ENCODE results near the gene S1PR2. TPM values are rescaled to one million over a fixed set of nuclear protein-coding genes. Genes with fewer than 3 reads are reported as not detected.
A peak's percentile ranks its signal among the peaks of the same experiment; 100 is the strongest.

The S1PR2 gene
- total and polyA plus RNA-seq, 7 donors, result 1.2 to 13.0 (median 7.1) TPM

- Histone ChIP-seq H3K36me3 (peaks cover 0 to 21% (median 4%) of the 10 kb centered on the region in 4 donors), H3K27ac (peak overlapping the region; percentile 74 to 88 (median 82)), H3K4me3 (no peak overlapping the region), H3K4me1 (peaks cover 2 to 30% (median 21%) of the 10 kb centered on the region in 4 donors), H3K9me3 (no peaks in the 10 kb centered on the region), H3K27me3 (no peaks in the 10 kb centered on the region)
- TF ChIP-seq POLR2A (IDR thresholded peaks at IDR 0.05), result no peak
- TF ChIP-seq, protein P1, sequence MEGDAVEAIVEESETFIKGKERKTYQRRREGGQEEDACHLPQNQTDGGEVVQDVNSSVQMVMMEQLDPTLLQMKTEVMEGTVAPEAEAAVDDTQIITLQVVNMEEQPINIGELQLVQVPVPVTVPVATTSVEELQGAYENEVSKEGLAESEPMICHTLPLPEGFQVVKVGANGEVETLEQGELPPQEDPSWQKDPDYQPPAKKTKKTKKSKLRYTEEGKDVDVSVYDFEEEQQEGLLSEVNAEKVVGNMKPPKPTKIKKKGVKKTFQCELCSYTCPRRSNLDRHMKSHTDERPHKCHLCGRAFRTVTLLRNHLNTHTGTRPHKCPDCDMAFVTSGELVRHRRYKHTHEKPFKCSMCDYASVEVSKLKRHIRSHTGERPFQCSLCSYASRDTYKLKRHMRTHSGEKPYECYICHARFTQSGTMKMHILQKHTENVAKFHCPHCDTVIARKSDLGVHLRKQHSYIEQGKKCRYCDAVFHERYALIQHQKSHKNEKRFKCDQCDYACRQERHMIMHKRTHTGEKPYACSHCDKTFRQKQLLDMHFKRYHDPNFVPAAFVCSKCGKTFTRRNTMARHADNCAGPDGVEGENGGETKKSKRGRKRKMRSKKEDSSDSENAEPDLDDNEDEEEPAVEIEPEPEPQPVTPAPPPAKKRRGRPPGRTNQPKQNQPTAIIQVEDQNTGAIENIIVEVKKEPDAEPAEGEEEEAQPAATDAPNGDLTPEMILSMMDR (IDR thresholded peaks at IDR 0.05), result no peak
- no peak for TF ChIP-seq POLR2AphosphoS5 (IDR thresholded peaks at IDR 0.05)
- TF ChIP-seq EP300 (IDR thresholded peaks at IDR 0.05), result no peak
- WGBS, 2 donors, result 84 to 87% methylated on average over 6 of the region's 6 CpGs
- no peak for DNase-seq
- intact Hi-C loops (cut with DNase I), result no loop called here
Observed at GRCh38 chr19:10226021-10226375, 5.1 kb downstream of the S1PR2 start.

- peak overlapping the region in 1 of 4 donors; percentile 74 for H3K27ac ChIP-seq
- WGBS, 2 donors, result 96% methylated on average over 23 of the region's 23 CpGs
- intact Hi-C loops (cut with DNase I), result no loop called here
Observed at GRCh38 chr19:10224337-10224736, 6.8 kb downstream of the S1PR2 start.

GRCh38 chr19:10223488-10224213, 7.5 kb downstream of the S1PR2 start:
- intact Hi-C loops (cut with DNase I), result no loop called here
- no peak overlapping the region for H3K4me3 ChIP-seq
- peaks cover 0 to 21% (median 4%) of the 10 kb centered on the region in 4 donors for H3K36me3 ChIP-seq
- TF ChIP-seq POLR2AphosphoS5 (IDR thresholded peaks at IDR 0.05), result no peak
- no peak overlapping the region for H3K27ac ChIP-seq
- no peaks in the 10 kb centered on the region for H3K27me3 ChIP-seq
- 94 to 95% methylated on average over 28 of the region's 28 CpGs for WGBS, 2 donors
- DNase-seq, result no peak
- no peaks in the 10 kb centered on the region for H3K9me3 ChIP-seq
- H3K4me1 ChIP-seq, result peaks cover 0 to 17% (median 7%) of the 10 kb centered on the region in 4 donors

More at GRCh38 chr19:10224337-10224736, 6.8 kb downstream of the S1PR2 start:
- Histone ChIP-seq H3K4me3 (no peak overlapping the region), H3K4me1 (peaks cover 0 to 18% (median 7%) of the 10 kb centered on the region in 4 donors), H3K9me3 (no peaks in the 10 kb centered on the region), H3K36me3 (peaks cover 0 to 21% (median 4%) of the 10 kb centered on the region in 4 donors), H3K27me3 (no peaks in the 10 kb centered on the region)
- no peak for TF ChIP-seq POLR2A (IDR thresholded peaks at IDR 0.05)
- TF ChIP-seq, protein P1 (IDR thresholded peaks at IDR 0.05), result no peak
- DNase-seq, result no peak

DNA sequence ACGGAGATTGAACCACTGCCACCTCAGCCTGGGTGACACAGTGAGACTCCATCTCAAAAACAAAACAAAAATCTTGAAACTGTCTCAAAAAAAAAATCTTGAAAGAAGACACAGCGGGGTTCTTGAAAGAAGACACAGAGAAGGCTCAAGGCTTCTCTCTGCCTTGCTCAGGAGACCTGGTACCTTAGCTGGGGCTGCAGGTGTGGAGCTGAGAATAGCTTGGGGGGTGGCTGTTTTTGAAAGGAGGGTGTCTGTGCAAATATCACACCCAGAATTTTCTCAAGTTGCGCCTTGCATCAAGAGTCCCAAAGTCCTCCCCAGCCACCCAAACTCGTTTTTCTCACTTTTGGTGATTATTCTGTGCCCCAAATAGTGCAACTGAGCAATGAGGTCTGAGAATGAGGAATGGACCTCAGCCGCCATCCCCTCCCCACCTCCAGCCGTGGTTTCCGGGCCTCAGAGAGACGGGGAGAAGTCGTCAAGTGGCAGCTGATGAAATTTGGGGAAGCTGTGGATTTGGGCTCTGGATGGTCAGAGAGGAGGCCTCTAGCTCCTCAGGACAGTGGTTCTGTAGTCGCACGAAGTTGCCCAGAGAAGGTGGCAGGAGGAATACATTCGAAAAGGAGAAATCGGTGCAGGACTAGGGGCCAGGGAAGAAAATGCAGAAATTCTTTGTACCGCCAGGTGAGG, 8.8 kb downstream of the S1PR2 start:
- H3K27ac ChIP-seq, result no peak overlapping the region
- TF ChIP-seq POLR2A (IDR thresholded peaks at IDR 0.05) (no peak), POLR2AphosphoS5 (IDR thresholded peaks at IDR 0.05) (no peak), EP300 (IDR thresholded peaks at IDR 0.05) (no peak)
- TF ChIP-seq, protein P1 (IDR thresholded peaks at IDR 0.05), result no peak
- peaks cover 0 to 21% (median 4%) of the 10 kb centered on the region in 4 donors for H3K36me3 ChIP-seq
- DNase-seq, result no peak
- no peaks in the 10 kb centered on the region for H3K9me3 ChIP-seq
- intact Hi-C loops (cut with DNase I), result no loop called here
- H3K4me3 ChIP-seq, result no peak overlapping the region
- WGBS, 2 donors, result 68 to 86% methylated on average over 14 of the region's 14 CpGs
- no peaks in the 10 kb centered on the region for H3K27me3 ChIP-seq
- H3K4me1 ChIP-seq, result peaks cover 0 to 14% (median 6%) of the 10 kb centered on the region in 4 donors

- no peaks in the 10 kb centered on the region for H3K27me3 ChIP-seq
- TF ChIP-seq POLR2A (IDR thresholded peaks at IDR 0.05) (no peak), EP300 (IDR thresholded peaks at IDR 0.05) (no peak), POLR2AphosphoS5 (IDR thresholded peaks at IDR 0.05) (no peak)
- TF ChIP-seq, protein P1 (IDR thresholded peaks at IDR 0.05), result no peak
- H3K36me3 ChIP-seq, result peaks cover 0 to 21% (median 4%) of the 10 kb centered on the region in 4 donors
- DNase-seq, result no peak
- H3K4me3 ChIP-seq, result no peak overlapping the region
- no peak overlapping the region for H3K27ac ChIP-seq
- 86 to 90% methylated on average over 7 of the region's 7 CpGs for WGBS, 2 donors
- intact Hi-C loops (cut with DNase I), result no loop called here
- H3K4me1 ChIP-seq, result peaks cover 0 to 3% (median 0%) of the 10 kb centered on the region in 4 donors
- H3K9me3 ChIP-seq, result no peaks in the 10 kb centered on the region
Observed at GRCh38 chr19:10220695-10221094, 10.4 kb downstream of the S1PR2 start.
